ENCODE results near the gene LIPE. TPM values are rescaled to one million over a fixed set of nuclear protein-coding genes. Genes with fewer than 3 reads are reported as not detected.
A peak's percentile ranks its signal among the peaks of the same experiment; 100 is the strongest.

The LIPE gene
- total and polyA plus RNA-seq, 2 experiments from 2014 or later: 5.8 to 10.9 TPM

- TF ChIP-seq ZNF462 (CRISPR knock-in tag; IDR thresholded peaks at IDR 0.05) (no peak), REST (IDR thresholded peaks at IDR 0.05; ENCODE audit: unreplicated experiment) (no peak)
These were observed 7.9 kb downstream of the LIPE start (continued) for GRCh38 chr19:42419309-42419708.

- Histone ChIP-seq H3K4me2 (no peak overlapping the region), H3K4me3 (no peak overlapping the region), H3F3A (replicated peaks; ENCODE audit: low read depth) (no peaks in the 10 kb centered on the region), H3K36me3 (ENCODE audit: insufficient read depth) (no peaks in the 10 kb centered on the region), H4K20me1 (replicated peaks; ENCODE audit: insufficient read depth) (peaks cover 8% of the 10 kb centered on the region), H3K9me2 (ENCODE audit: insufficient read depth) (no peaks in the 10 kb centered on the region), H3K27me3 (ENCODE audit: insufficient read depth) (peaks cover 20% of the 10 kb centered on the region), H2AFZ (no peak overlapping the region), H3K79me2 (replicated peaks; ENCODE audit: insufficient read depth) (no peaks in the 10 kb centered on the region), H3K4me1 (ENCODE audit: insufficient read depth) (no peaks in the 10 kb centered on the region), H3K27ac (ENCODE audit: low read depth) (no peak overlapping the region)
- peaks cover 13% of the 10 kb centered on the region; the same call in 2 of the 3 replicates for H3K36me3 Mint-ChIP-seq (ENCODE audit: low read depth)
- ATAC-seq (peak; percentile 15; the same call in 2 of the 3 replicates), DNase-seq (ENCODE audit: low spot score) (no peak)
- peaks cover 59% of the 10 kb centered on the region for H3K27me3 Mint-ChIP-seq (ENCODE audit: insufficient read depth, low read depth, poor library complexity)
- H3K9me3 Mint-ChIP-seq: no peaks in the 10 kb centered on the region; the same call in 1 of the 3 replicates
- no peak overlapping the region for H3K27ac Mint-ChIP-seq
- peaks cover 14% of the 10 kb centered on the region for H3K4me1 Mint-ChIP-seq
- no peak overlapping the region for H3K4me3 Mint-ChIP-seq
- TF ChIP-seq POLR2AphosphoS5 (IDR thresholded peaks at IDR 0.05; ENCODE audit: low read depth): peak; percentile 16; the same call in 1 of the 2 replicates
- TF ChIP-seq ZNF331 (CRISPR knock-in tag; IDR thresholded peaks at IDR 0.05; ENCODE audit: low read depth): no peak
These were observed 14.5 kb downstream of the LIPE start for GRCh38 chr19:42412661-42413076.

All from GM23338 (cell line).